IMR-90 (cell line): ENCODE measurements around the gene CD9.

Source experiments
- POLR2A ChIP-seq: IDR thresholded peaks from 2 replicates; pipeline ENCODE4 v1.6.1; 2012; ENCODE audit warnings: mild to moderate bottlenecking, low read depth, low read length
- TF ChIP-seq, protein P1 (sequence below): conservative IDR thresholded peaks from 2 replicates; pipeline ENCODE4 v1.5.1; 2012; ENCODE audit warnings: mild to moderate bottlenecking, low read depth, low read length, improper control_type of control experiment

GRCh38 chr12:6253278-6253677, 53.1 kb downstream of the CD9 start:
- TF ChIP-seq, protein P1, sequence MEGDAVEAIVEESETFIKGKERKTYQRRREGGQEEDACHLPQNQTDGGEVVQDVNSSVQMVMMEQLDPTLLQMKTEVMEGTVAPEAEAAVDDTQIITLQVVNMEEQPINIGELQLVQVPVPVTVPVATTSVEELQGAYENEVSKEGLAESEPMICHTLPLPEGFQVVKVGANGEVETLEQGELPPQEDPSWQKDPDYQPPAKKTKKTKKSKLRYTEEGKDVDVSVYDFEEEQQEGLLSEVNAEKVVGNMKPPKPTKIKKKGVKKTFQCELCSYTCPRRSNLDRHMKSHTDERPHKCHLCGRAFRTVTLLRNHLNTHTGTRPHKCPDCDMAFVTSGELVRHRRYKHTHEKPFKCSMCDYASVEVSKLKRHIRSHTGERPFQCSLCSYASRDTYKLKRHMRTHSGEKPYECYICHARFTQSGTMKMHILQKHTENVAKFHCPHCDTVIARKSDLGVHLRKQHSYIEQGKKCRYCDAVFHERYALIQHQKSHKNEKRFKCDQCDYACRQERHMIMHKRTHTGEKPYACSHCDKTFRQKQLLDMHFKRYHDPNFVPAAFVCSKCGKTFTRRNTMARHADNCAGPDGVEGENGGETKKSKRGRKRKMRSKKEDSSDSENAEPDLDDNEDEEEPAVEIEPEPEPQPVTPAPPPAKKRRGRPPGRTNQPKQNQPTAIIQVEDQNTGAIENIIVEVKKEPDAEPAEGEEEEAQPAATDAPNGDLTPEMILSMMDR = no peak
- TF ChIP-seq POLR2A = no peak
